Natural killer cell (primary cell): ENCODE data around the gene DPY19L1. TPM values are rescaled to one million over a fixed set of nuclear protein-coding genes. Genes with fewer than 3 reads are reported as not detected.
"Not testable (repeated sequence)": the region's sequence is repeated elsewhere in the genome, so short reads cannot be mapped to it uniquely, and the experiment has no call there.

Experiments used
- ATAC-seq, 3 donors: fragments of 150-1000 bp in 2 of 3; fragments of 200-7000 bp in 1 of 3; cut with Tn5 transposase; 1 replicate in 1 of 3; 2 replicates in 2 of 3; pipeline ENCODE4 v1.10.0; 2021; ENCODE audit warnings: mild to moderate bottlenecking in 2 of 3, moderate library complexity in 2 of 3
- DNase-seq, 2 donors: peaks; one replicate each; pipeline versions ENCODE4 v3.0.0 to v3.0.0-alpha.2; 2013 to 2021; ENCODE audit warnings: mixed read lengths in 1 of 2
- H3K27ac ChIP-seq: one replicate; pipeline ENCODE4 v1.5.1; 2013; ENCODE audit warnings: mild to moderate bottlenecking, low read length
- H3K27me3 ChIP-seq: one replicate; pipeline ENCODE4 v1.6.1; 2013; ENCODE audit warnings: low read length; ENCODE audit not compliant: control insufficient read depth, insufficient read depth
- H3K36me3 ChIP-seq: one replicate; pipeline ENCODE4 v1.6.1; 2013; ENCODE audit warnings: low read length; ENCODE audit not compliant: control insufficient read depth, insufficient read depth
- H3K4me1 ChIP-seq: one replicate; pipeline ENCODE4 v1.6.1; 2013; ENCODE audit warnings: low read length; ENCODE audit not compliant: control insufficient read depth, insufficient read depth
- H3K4me3 ChIP-seq: one replicate; pipeline ENCODE4 v1.5.1; 2013; ENCODE audit warnings: low read length
- H3K9me3 ChIP-seq: one replicate; pipeline ENCODE4 v1.6.1; 2013; ENCODE audit warnings: low read length; ENCODE audit not compliant: control insufficient read depth, insufficient read depth
- H3K27ac Mint-ChIP-seq, 2 donors: one replicate each; pipeline ENCODE4 v1.8.0; 2022; ENCODE audit warnings: mild to moderate bottlenecking in 2 of 2, mixed read lengths in 2 of 2, moderate library complexity in 1 of 2
- H3K27me3 Mint-ChIP-seq, 2 donors: one replicate each; pipeline ENCODE4 v1.8.0; 2022; ENCODE audit warnings: low read depth in 2 of 2, mixed read lengths in 2 of 2
- H3K36me3 Mint-ChIP-seq: one replicate; pipeline ENCODE4 v1.8.0; 2022; ENCODE audit warnings: mixed read lengths
- H3K4me1 Mint-ChIP-seq, 2 donors: one replicate each; pipeline ENCODE4 v1.8.0; 2022; ENCODE audit warnings: mixed read lengths in 2 of 2
- H3K4me3 Mint-ChIP-seq: one replicate; pipeline ENCODE4 v1.8.0; 2022; ENCODE audit warnings: mild to moderate bottlenecking, moderate library complexity, mixed read lengths
- H3K9me3 Mint-ChIP-seq, 2 donors: one replicate each; pipeline ENCODE4 v1.8.0; 2022; ENCODE audit warnings: mixed read lengths in 2 of 2
- CTCF ChIP-seq: fragments of 200-600 bp; IDR thresholded peaks from one replicate; pipeline ENCODE4 v1.8.0; 2022; ENCODE audit warnings: antibody characterized with exemption
- WGBS: methylation state at CpG from one replicate; pipeline ENCODE4 v1.1.7; 2013; ENCODE audit warnings: missing lambda C conversion rate; ENCODE audit not compliant: insufficient coverage; 5-methylcytosine and 5-hydroxymethylcytosine counted together
- intact Hi-C: fragments of 100-400 bp; cut with micrococcal nuclease; formaldehyde crosslinking; loops from one replicate; pipeline ENCODE4 v1.14.2; 2022
- total RNA-seq, 4 donors: library from RNA; stranded (reverse); fragments of 120-200 nt in 1 of 4; gene quantifications; one replicate each; pipeline versions ENCODE4 v1.2.3 to v1.2.4, GENCODE V29; 2013 to 2022

Gene DPY19L1
- total RNA-seq, 3 donors from 2014 or later (not counting 1 experiment from before 2014, with no cell fraction given) = 13.9 to 25.1 (median 21.7) TPM

- H3K4me1 ChIP-seq, H3K9me3 Mint-ChIP-seq, H3K4me3 Mint-ChIP-seq, H3K27me3 ChIP-seq, H3K27ac Mint-ChIP-seq, ATAC-seq, H3K36me3 Mint-ChIP-seq, H3K4me1 Mint-ChIP-seq, H3K9me3 ChIP-seq, H3K36me3 ChIP-seq, H3K27ac ChIP-seq, intact Hi-C loops, H3K4me3 ChIP-seq, DNase-seq: not testable (repeated sequence)
- WGBS = 53% methylated on average over 3 of the region's 6 CpGs
- peaks cover 12 to 30% of the 10 kb centered on the region in 2 donors for H3K27me3 Mint-ChIP-seq
Measured at GRCh38 chr7:34918198-34918861, 119.0 kb downstream of the DPY19L1 start.

- H3K4me1 Mint-ChIP-seq, H3K9me3 Mint-ChIP-seq, H3K4me3 ChIP-seq, H3K27me3 ChIP-seq, H3K36me3 Mint-ChIP-seq, DNase-seq, H3K9me3 ChIP-seq, ATAC-seq, H3K36me3 ChIP-seq, intact Hi-C loops, H3K4me1 ChIP-seq, H3K27ac ChIP-seq, H3K4me3 Mint-ChIP-seq, H3K27ac Mint-ChIP-seq: not testable (repeated sequence)
- WGBS = 70% methylated on average over 2 of the region's 4 CpGs
- peaks cover 12 to 28% of the 10 kb centered on the region in 2 donors for H3K27me3 Mint-ChIP-seq
Measured at GRCh38 chr7:34917515-34917914, 119.8 kb downstream of the DPY19L1 start.

GRCh38 chr7:34916267-34916666 lies 121.0 kb downstream of the DPY19L1 start:
- no peaks in the 10 kb centered on the region for H3K9me3 ChIP-seq
- intact Hi-C loops = no loop called here
- H3K36me3 Mint-ChIP-seq = no peaks in the 10 kb centered on the region
- H3K27ac ChIP-seq = no peak overlapping the region
- H3K36me3 ChIP-seq = no peaks in the 10 kb centered on the region
- peaks cover 12 to 24% of the 10 kb centered on the region in 2 donors for H3K27me3 Mint-ChIP-seq
- no peaks in the 10 kb centered on the region for H3K27me3 ChIP-seq
- no peak for TF ChIP-seq CTCF
- no peak overlapping the region for H3K4me3 Mint-ChIP-seq
- H3K27ac Mint-ChIP-seq = no peak overlapping the region
- peaks cover 2 to 4% of the 10 kb centered on the region in 2 donors for H3K9me3 Mint-ChIP-seq
- H3K4me1 ChIP-seq = no peaks in the 10 kb centered on the region
- no peak for DNase-seq
- WGBS = 100% methylated on average over 1 of the region's 2 CpGs
- H3K4me1 Mint-ChIP-seq = no peaks in the 10 kb centered on the region
- ATAC-seq = no peak
- H3K4me3 ChIP-seq = no peak overlapping the region

- H3K4me3 ChIP-seq = no peak overlapping the region
- intact Hi-C loops = no loop called here
- Mint-ChIP-seq H3K4me3 (no peak overlapping the region), H3K27ac (no peak overlapping the region), H3K9me3 (peaks cover 2 to 7% of the 10 kb centered on the region in 2 donors), H3K36me3 (no peaks in the 10 kb centered on the region), H3K27me3 (peaks cover 10 to 18% of the 10 kb centered on the region in 2 donors), H3K4me1 (no peaks in the 10 kb centered on the region)
- no peaks in the 10 kb centered on the region for H3K9me3 ChIP-seq
- H3K27me3 ChIP-seq = no peaks in the 10 kb centered on the region
- no peak overlapping the region for H3K27ac ChIP-seq
- no peak for TF ChIP-seq CTCF
- DNase-seq (no peak), ATAC-seq (no peak)
- H3K4me1 ChIP-seq = no peaks in the 10 kb centered on the region
- 94% methylated on average over 1 of the region's 2 CpGs for WGBS
- H3K36me3 ChIP-seq = no peaks in the 10 kb centered on the region
Measured at GRCh38 chr7:34912236-34912635, 125.0 kb downstream of the DPY19L1 start.

GRCh38 chr7:34906266-34906850 lies 130.9 kb downstream of the DPY19L1 start:
- DNase-seq, H3K4me3 Mint-ChIP-seq, intact Hi-C loops, ATAC-seq, H3K4me1 Mint-ChIP-seq, H3K4me3 ChIP-seq, H3K9me3 ChIP-seq, H3K9me3 Mint-ChIP-seq, H3K27ac ChIP-seq, H3K4me1 ChIP-seq, H3K36me3 Mint-ChIP-seq, H3K36me3 ChIP-seq, H3K27ac Mint-ChIP-seq, H3K27me3 ChIP-seq: not testable (repeated sequence)
- peaks cover 7 to 19% of the 10 kb centered on the region in 2 donors for H3K27me3 Mint-ChIP-seq
- WGBS = 49% methylated on average over 27 of the region's 30 CpGs
